ENCODE results near the gene AOAH.

AOAH gene

DNA sequence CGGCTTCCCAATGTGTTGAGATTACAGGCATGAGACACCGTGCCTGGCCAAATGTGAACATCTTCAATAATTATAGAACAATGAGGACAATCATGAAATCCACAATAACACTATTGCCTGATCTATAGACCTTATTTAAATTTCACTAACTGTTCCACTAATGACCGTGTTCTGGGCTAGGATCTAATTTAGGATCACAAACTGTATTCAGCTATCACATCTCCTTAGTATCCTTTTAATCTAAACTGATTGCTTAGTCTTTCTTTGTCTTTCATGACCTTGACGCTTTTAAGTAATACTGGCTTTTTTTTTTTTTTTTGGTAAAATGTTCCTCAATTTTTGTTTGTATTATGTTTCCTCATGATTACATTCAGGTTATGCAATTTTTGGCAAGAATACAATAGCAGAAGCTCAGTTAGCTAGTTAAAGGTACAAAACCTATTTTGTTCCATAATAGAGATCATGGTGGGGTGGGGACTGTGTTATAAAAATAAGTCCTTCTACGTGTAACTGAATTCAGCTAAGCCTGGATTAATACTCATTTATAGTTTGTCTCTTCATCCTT lies 158.4 kb downstream of the AOAH start:
- H3K4me1 Mint-ChIP-seq, result no peaks in the 10 kb centered on the region
- H3K27me3 Mint-ChIP-seq (ENCODE audit: low read depth), result no peaks in the 10 kb centered on the region
- H3K36me3 Mint-ChIP-seq (ENCODE audit: low read depth), result no peaks in the 10 kb centered on the region
- no peak overlapping the region for H3K4me3 Mint-ChIP-seq
- no peaks in the 10 kb centered on the region for H3K9me3 Mint-ChIP-seq
- no peak overlapping the region for H3K27ac Mint-ChIP-seq
- TF ChIP-seq, protein P1, sequence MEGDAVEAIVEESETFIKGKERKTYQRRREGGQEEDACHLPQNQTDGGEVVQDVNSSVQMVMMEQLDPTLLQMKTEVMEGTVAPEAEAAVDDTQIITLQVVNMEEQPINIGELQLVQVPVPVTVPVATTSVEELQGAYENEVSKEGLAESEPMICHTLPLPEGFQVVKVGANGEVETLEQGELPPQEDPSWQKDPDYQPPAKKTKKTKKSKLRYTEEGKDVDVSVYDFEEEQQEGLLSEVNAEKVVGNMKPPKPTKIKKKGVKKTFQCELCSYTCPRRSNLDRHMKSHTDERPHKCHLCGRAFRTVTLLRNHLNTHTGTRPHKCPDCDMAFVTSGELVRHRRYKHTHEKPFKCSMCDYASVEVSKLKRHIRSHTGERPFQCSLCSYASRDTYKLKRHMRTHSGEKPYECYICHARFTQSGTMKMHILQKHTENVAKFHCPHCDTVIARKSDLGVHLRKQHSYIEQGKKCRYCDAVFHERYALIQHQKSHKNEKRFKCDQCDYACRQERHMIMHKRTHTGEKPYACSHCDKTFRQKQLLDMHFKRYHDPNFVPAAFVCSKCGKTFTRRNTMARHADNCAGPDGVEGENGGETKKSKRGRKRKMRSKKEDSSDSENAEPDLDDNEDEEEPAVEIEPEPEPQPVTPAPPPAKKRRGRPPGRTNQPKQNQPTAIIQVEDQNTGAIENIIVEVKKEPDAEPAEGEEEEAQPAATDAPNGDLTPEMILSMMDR (IDR thresholded peaks at IDR 0.05; ENCODE audit: unreplicated experiment in 3 of 3), result no peak

DNA sequence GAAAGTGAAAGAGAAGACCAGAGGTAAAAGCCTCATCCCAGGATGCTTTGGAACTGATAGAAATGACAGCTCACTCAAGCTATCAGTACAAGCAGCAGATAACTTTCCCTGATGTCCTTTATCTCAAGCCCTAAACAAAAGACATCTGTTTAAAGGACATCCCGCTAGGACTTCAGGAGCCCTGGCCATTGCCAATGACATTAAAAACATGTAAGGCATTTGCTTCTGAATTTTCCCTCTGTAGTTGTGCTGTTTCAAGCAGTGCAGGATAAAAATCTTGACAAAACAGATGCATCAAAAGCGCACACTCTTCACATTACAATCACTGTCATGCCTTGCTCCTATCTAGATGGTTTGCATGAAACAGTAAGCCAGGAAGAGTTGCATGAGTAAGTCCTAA lies 159.8 kb downstream of the AOAH start:
- Mint-ChIP-seq H3K36me3 (ENCODE audit: low read depth) (no peaks in the 10 kb centered on the region), H3K27ac (no peak overlapping the region), H3K27me3 (ENCODE audit: low read depth) (no peaks in the 10 kb centered on the region), H3K4me1 (no peaks in the 10 kb centered on the region), H3K9me3 (peaks cover 3% of the 10 kb centered on the region), H3K4me3 (no peak overlapping the region)
- TF ChIP-seq, protein P1 (IDR thresholded peaks at IDR 0.05; ENCODE audit: unreplicated experiment in 3 of 3), result no peak

DNA sequence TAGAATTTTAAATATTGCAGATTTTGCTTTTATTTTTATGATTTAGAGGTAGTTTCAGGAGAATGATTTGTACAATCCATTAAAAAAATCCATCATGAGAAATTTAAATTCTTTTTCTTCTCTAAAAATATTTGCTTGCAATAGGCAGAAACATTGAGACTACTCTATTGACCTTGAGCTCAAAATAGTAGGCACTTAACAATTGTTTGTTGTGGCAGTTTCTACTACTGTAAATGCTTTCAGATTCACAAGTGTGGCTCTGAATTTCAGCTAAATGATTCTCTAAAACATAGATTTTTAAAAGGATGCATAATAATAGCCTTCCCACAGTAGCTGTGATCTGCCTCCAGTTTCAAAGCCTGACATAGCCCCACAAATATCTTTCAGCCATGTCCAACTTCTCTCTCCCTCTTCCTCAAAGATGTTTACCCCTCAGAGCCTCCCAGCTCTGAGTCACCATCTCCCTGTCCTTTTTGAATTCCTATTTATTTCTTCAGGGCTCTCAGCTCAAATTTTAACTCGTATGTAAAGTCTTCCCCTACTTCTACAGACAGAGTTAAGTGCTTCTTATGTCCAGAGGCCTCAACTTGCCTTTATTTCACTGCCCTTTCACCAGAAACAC lies 160.5 kb downstream of the AOAH start:
- H3K27ac Mint-ChIP-seq, result no peak overlapping the region
- peaks cover 10% of the 10 kb centered on the region for H3K9me3 Mint-ChIP-seq
- H3K4me1 Mint-ChIP-seq, result no peaks in the 10 kb centered on the region
- TF ChIP-seq, protein P1 (IDR thresholded peaks at IDR 0.05; ENCODE audit: unreplicated experiment in 3 of 3), result no peak
- no peaks in the 10 kb centered on the region for H3K27me3 Mint-ChIP-seq (ENCODE audit: low read depth)
- H3K4me3 Mint-ChIP-seq, result no peak overlapping the region
- H3K36me3 Mint-ChIP-seq (ENCODE audit: low read depth), result no peaks in the 10 kb centered on the region

DNA sequence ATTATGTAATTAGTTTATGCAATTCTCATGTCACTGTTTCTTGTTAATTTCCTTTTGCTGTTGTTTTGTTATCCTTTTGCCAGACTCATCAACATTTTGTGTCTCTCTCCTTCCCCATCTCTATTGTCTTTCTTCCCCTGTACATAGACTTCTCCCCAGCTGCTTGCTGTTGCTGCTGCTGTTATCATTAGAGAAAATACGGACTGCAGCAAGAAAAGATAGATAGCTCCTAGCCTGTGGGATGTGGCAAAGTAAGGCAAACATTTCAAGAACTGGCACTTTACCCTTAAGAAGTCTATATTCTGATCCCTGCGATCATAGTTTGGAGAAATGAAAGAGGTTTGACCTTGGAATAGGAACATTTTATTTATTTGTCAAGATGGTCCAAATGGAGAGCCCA lies 162.2 kb downstream of the AOAH start:
- H3K9me3 Mint-ChIP-seq, result peaks cover 10% of the 10 kb centered on the region
- no peak overlapping the region for H3K4me3 Mint-ChIP-seq
- no peaks in the 10 kb centered on the region for H3K4me1 Mint-ChIP-seq
- TF ChIP-seq, protein P1 (IDR thresholded peaks at IDR 0.05; ENCODE audit: unreplicated experiment in 3 of 3), result no peak
- H3K27me3 Mint-ChIP-seq (ENCODE audit: low read depth), result no peaks in the 10 kb centered on the region
- no peaks in the 10 kb centered on the region for H3K36me3 Mint-ChIP-seq (ENCODE audit: low read depth)
- H3K27ac Mint-ChIP-seq, result no peak overlapping the region

DNA sequence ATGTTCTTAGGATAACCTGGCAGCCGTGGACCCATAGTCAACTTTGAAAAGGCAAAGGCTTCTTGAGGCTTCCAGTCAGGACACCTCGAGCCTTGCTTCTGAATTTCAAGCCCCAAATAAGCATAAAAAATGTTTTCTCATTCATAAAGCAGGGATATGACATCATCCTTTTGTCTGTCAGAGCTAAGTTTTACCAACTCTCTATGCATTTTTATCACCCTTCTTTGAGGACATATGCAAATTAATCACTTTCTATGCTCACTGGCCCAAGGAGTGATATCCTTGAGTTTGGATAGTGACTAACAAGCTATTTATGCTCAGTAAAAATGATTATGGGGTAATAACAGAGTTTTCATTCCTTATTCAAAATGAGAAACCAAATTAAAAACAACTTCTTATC lies 175.3 kb downstream of the AOAH start:
- Mint-ChIP-seq H3K4me1 (no peaks in the 10 kb centered on the region), H3K27ac (no peak overlapping the region), H3K36me3 (ENCODE audit: low read depth) (no peaks in the 10 kb centered on the region), H3K9me3 (no peaks in the 10 kb centered on the region), H3K27me3 (ENCODE audit: low read depth) (peaks cover 3% of the 10 kb centered on the region), H3K4me3 (no peak overlapping the region)
- TF ChIP-seq, protein P1 (IDR thresholded peaks at IDR 0.05; ENCODE audit: unreplicated experiment in 3 of 3), result no peak

- Mint-ChIP-seq H3K36me3 (ENCODE audit: low read depth) (no peaks in the 10 kb centered on the region), H3K27ac (no peak overlapping the region), H3K27me3 (ENCODE audit: low read depth) (peaks cover 3% of the 10 kb centered on the region), H3K9me3 (no peaks in the 10 kb centered on the region), H3K4me3 (no peak overlapping the region), H3K4me1 (no peaks in the 10 kb centered on the region)
- TF ChIP-seq, protein P1 (IDR thresholded peaks at IDR 0.05; ENCODE audit: unreplicated experiment in 3 of 3), result no peak
Measured at GRCh38 chr7:36547416-36547815, 176.9 kb downstream of the AOAH start.

Data from nephron (organoid).